Measurements from ENCODE around the gene HAO1. TPM values are rescaled to one million over a fixed set of nuclear protein-coding genes. Genes with fewer than 3 reads are reported as not detected.
A peak's percentile ranks its signal among the peaks of the same experiment; 100 is the strongest.

HAO1 gene
- total RNA-seq, 1 donor from 2014 or later, result not detected

GRCh38 chr20:7980332-7981046 lies 40.2 kb upstream of the HAO1 start:
- DNase-seq (ENCODE audit: low read depth), result peak; percentile 37
- TF ChIP-seq CTCF (IDR thresholded peaks at IDR 0.05; ENCODE audit: insufficient read depth, low read length, severe bottlenecking), result peak; percentile 43
- Histone ChIP-seq H3K27me3 (ENCODE audit: control insufficient read depth, insufficient read depth, low read length) (no peaks in the 10 kb centered on the region), H3K4me3 (ENCODE audit: low read depth, low read length) (no peak overlapping the region), H3K36me3 (ENCODE audit: control insufficient read depth, insufficient read depth, low read length) (no peaks in the 10 kb centered on the region)
- FAIRE-seq, result no peak

- FAIRE-seq (no peak), DNase-seq (ENCODE audit: low read depth) (no peak)
- Histone ChIP-seq H3K36me3 (ENCODE audit: control insufficient read depth, insufficient read depth, low read length) (no peaks in the 10 kb centered on the region), H3K27me3 (ENCODE audit: control insufficient read depth, insufficient read depth, low read length) (no peaks in the 10 kb centered on the region), H3K4me3 (ENCODE audit: low read depth, low read length) (no peak overlapping the region)
- TF ChIP-seq CTCF (IDR thresholded peaks at IDR 0.05; ENCODE audit: insufficient read depth, low read length, severe bottlenecking), result no peak
Observed at GRCh38 chr20:7977709-7978108, 37.5 kb upstream of the HAO1 start.

GRCh38 chr20:7975851-7976414 lies 35.7 kb upstream of the HAO1 start:
- Histone ChIP-seq H3K4me3 (ENCODE audit: low read depth, low read length) (no peak overlapping the region), H3K27me3 (ENCODE audit: control insufficient read depth, insufficient read depth, low read length) (no peaks in the 10 kb centered on the region), H3K36me3 (ENCODE audit: control insufficient read depth, insufficient read depth, low read length) (no peaks in the 10 kb centered on the region)
- FAIRE-seq (no peak), DNase-seq (ENCODE audit: low read depth) (peak; percentile 28)
- TF ChIP-seq CTCF (IDR thresholded peaks at IDR 0.05; ENCODE audit: insufficient read depth, low read length, severe bottlenecking), result no peak

GRCh38 chr20:7974785-7975435 lies 34.7 kb upstream of the HAO1 start:
- FAIRE-seq, result no peak
- no peak for TF ChIP-seq CTCF (IDR thresholded peaks at IDR 0.05; ENCODE audit: insufficient read depth, low read length, severe bottlenecking)
- H3K4me3 ChIP-seq (ENCODE audit: low read depth, low read length), result no peak overlapping the region
- DNase-seq (ENCODE audit: low read depth), result no peak
- H3K27me3 ChIP-seq (ENCODE audit: control insufficient read depth, insufficient read depth, low read length), result no peaks in the 10 kb centered on the region
- H3K36me3 ChIP-seq (ENCODE audit: control insufficient read depth, insufficient read depth, low read length), result no peaks in the 10 kb centered on the region

- H3K4me3 ChIP-seq (ENCODE audit: low read depth, low read length), result no peak overlapping the region
- H3K27me3 ChIP-seq (ENCODE audit: control insufficient read depth, insufficient read depth, low read length), result no peaks in the 10 kb centered on the region
- DNase-seq (ENCODE audit: low read depth) (no peak), FAIRE-seq (no peak)
- no peaks in the 10 kb centered on the region for H3K36me3 ChIP-seq (ENCODE audit: control insufficient read depth, insufficient read depth, low read length)
- TF ChIP-seq CTCF (IDR thresholded peaks at IDR 0.05; ENCODE audit: insufficient read depth, low read length, severe bottlenecking), result no peak
Observed at GRCh38 chr20:7971536-7972280, 31.4 kb upstream of the HAO1 start.
